RWPE1 (cell line): Measurements from ENCODE around the gene RPL35A.

Experiments
- CTCF ChIA-PET: fragments of 350-600 bp; sonication (Branson Sonifier 250); formaldehyde crosslinking; extraction: SDS; loops from one replicate; lab custom pipeline; 2021; lab: Yijun Ruan, JAX
- POLR2A ChIA-PET: fragments of 400-600 bp; formaldehyde crosslinking; extraction: SDS; loops from one replicate; lab custom pipeline; 2020; ENCODE audit warnings: antibody characterized with exemption; ENCODE audit not compliant: low non-redundant PET; lab: Yijun Ruan, JAX
- DNase-seq: peaks from one replicate; pipeline ENCODE4 v3.0.0; 2012; ENCODE audit warnings: low spot score
- H3K27ac ChIP-seq: fragments of 450-650 bp; 2 replicates; pipeline ENCODE4 v1.5.1; 2017
- TF ChIP-seq, protein P1 (sequence below): fragments of 450-650 bp; conservative IDR thresholded peaks from 2 replicates; pipeline ENCODE4 v1.5.1; 2017; ENCODE audit warnings: low read depth, mild to moderate bottlenecking

The RPL35A gene

DNA sequence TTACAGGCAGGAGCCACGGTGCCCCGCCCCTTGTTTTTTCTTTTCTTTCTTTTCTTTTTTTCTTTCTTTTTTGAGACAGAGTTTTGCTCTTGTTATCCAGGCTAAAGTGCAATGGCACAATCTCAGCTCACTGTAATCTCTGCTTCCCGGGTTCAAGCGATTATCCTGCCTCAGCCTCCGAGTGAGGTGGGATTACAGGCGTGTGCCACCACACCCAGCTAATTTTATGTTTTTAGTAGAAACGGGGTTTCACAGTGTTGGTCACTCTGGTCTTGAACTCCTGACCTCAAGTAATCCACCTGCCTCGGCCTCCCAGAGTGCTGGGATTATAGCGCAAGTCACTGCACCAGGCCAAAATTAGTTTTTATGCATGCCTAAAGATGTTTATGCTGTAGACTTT, 2.5 kb downstream of the RPL35A start:
- TF ChIP-seq, protein P1, sequence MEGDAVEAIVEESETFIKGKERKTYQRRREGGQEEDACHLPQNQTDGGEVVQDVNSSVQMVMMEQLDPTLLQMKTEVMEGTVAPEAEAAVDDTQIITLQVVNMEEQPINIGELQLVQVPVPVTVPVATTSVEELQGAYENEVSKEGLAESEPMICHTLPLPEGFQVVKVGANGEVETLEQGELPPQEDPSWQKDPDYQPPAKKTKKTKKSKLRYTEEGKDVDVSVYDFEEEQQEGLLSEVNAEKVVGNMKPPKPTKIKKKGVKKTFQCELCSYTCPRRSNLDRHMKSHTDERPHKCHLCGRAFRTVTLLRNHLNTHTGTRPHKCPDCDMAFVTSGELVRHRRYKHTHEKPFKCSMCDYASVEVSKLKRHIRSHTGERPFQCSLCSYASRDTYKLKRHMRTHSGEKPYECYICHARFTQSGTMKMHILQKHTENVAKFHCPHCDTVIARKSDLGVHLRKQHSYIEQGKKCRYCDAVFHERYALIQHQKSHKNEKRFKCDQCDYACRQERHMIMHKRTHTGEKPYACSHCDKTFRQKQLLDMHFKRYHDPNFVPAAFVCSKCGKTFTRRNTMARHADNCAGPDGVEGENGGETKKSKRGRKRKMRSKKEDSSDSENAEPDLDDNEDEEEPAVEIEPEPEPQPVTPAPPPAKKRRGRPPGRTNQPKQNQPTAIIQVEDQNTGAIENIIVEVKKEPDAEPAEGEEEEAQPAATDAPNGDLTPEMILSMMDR, result no peak
- DNase-seq, result no peak
- ChIA-PET POLR2A (interaction anchor here (0.7 kb wide), 1 partner anchor 23 kb away, joined by 4 read pairs; no protein-coding TSS in a partner anchor), CTCF (interaction anchor here (1.4 kb wide), 1 partner anchor 47 kb away, joined by 4 read pairs; no protein-coding TSS in a partner anchor)
- peak overlapping the region; percentile 62 for H3K27ac ChIP-seq

DNA sequence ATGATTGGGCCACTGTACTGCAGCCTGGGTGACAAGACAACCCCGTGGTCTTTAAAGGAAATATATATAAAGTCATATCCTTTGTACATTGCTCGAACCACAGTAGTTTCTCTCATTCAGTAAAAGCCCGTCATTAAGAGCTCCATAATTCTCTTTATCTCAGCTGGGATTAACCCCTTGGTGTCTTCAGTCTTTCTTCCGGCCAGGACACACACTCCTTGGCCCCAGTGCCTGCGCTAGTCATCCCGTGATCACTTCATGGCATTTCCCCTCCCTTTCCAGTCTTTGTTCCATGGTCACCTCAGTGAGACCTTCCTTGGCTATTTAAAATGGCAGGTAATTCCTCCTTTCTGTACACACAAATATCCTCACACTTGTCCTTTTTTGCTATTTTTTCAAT, 3.3 kb downstream of the RPL35A start:
- POLR2A ChIA-PET, result interaction anchor here (0.7 kb wide), 1 partner anchor 24 kb away, joined by 4 read pairs; no protein-coding TSS in a partner anchor
- H3K27ac ChIP-seq, result peak overlapping the region; percentile 62
- DNase-seq, result no peak
- TF ChIP-seq, protein P1, result no peak
- CTCF ChIA-PET, result no interaction called here

DNA sequence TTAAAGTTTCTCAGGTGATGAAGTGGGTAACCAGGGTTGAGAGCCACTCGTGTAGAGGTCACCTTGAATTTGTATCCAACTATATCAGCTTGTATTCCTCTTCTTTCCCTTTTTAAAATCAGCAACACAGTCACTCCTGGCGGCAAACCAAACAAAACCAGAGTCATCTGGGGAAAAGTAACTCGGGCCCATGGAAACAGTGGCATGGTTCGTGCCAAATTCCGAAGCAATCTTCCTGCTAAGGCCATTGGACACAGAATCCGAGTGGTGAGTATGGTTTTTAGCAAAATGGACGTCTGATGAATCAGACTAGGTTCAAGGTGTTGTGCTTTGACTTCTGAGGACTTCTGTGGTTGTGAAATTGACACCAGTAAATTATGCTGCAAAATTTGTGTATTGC, 3.9 kb downstream of the RPL35A start:
- peak overlapping the region; percentile 49; the same call in 1 of the 2 replicates for H3K27ac ChIP-seq
- no peak for DNase-seq
- POLR2A ChIA-PET, result no interaction called here
- CTCF ChIA-PET, result no interaction called here
- TF ChIP-seq, protein P1, result no peak

DNA sequence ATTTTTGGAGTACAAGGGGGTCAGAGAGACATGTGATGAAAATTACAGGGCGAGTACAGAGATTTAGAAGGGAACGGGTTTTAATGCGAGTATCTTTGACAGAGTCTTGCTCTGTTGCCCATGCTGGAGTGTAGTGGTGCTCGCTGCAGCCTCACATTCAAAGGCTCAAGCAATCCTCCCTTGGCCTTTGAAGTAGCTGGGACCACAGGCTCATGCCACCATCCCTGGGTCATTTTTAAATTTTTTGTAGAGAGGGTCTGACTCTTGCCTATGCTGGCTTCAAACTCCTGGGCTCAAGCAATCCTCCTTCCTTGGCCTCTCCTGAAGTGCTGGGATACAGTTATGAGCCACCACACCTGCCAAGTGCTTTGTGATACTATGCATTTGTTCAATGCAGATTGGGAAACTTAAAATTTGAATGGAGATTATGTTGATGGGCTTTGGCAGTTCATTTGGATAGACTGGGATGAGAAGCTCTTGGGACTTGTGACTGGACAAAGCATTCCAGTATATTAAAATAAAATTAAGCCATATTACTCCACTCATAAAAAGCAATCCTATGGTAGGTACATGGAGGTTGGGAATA, 6.0 kb downstream of the RPL35A start:
- TF ChIP-seq, protein P1, result no peak
- H3K27ac ChIP-seq, result peak overlapping the region; percentile 40
- ChIA-PET CTCF (no interaction called here), POLR2A (no interaction called here)
- no peak for DNase-seq

DNA sequence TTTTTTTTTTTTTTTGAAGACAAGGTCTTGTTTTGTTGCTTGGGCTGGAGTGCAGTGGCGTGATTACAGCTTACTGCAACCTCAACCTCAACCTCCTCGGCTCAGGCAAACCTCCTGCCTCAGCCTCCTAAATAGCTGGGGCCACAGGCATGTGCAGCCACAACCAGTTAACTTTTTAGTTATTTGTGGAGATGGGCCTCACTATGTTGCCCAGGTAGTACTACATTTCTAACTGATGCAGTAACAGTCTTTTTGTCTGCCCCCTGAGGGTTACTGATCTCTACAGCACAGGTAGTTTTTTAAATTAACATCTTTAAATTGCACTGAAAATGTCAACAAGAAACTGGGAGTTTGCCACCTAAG, 6.6 kb downstream of the RPL35A start:
- POLR2A ChIA-PET, result no interaction called here
- H3K27ac ChIP-seq, result peak overlapping the region; percentile 80
- CTCF ChIA-PET, result no interaction called here
- DNase-seq, result no peak
- TF ChIP-seq, protein P1, result no peak

DNA sequence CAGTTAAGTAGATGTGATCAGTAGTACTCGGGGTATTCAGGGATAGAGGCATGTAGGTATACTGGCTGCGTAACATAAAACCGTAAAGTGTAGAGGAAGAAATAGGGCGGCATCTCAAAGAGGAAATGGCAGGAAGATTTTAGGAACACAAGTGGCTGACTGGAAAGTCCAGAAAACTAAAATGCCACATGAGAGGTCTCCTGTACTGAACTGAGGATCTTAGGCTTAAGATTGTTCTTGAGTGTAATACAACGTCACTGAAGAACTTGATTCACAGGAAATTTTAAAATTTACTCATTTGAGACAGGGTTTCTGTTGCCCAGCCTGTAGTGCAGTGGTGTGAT, 7.8 kb downstream of the RPL35A start:
- POLR2A ChIA-PET, result no interaction called here
- CTCF ChIA-PET, result interaction anchor here (0.9 kb wide), 1 partner anchor 123 kb away, joined by 3 read pairs; no protein-coding TSS in a partner anchor
- TF ChIP-seq, protein P1, result no peak
- no peak for DNase-seq
- H3K27ac ChIP-seq, result peak overlapping the region; percentile 80
